Fibroblast of skin of back (primary cell): ENCODE data around the gene KCNIP4.
A peak's percentile ranks its signal among the peaks of the same experiment; 100 is the strongest.

Source experiments
- DNase-seq: peaks from one replicate; pipeline ENCODE4 v3.0.0-alpha.2; 2013

The KCNIP4 gene

GRCh38 chr4:21900211-21900610, 48.4 kb downstream of the KCNIP4 start:
- no peak for DNase-seq

DNA sequence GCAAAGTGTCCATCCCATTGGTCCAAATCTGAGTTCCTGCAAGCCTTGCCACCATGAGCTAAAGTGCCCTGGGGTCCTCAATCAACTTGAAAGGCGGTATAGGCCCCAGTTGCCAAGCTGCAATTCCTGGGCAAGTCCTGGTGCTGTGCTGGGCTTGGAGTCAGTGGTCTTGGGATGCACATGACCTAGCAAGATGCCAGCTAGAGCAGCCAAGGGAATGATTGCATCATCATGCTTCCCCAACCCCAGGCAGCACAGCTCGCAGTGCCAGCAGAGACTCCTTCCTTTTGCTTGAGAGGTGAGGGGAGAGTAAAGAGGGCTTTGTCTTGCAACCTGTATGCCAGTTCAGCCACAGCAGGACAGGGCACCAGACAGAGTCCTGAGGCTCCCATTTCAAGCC, 50.5 kb downstream of the KCNIP4 start:
- no peak for DNase-seq

GRCh38 chr4:21896767-21897166, 51.8 kb downstream of the KCNIP4 start:
- DNase-seq, result no peak

DNA sequence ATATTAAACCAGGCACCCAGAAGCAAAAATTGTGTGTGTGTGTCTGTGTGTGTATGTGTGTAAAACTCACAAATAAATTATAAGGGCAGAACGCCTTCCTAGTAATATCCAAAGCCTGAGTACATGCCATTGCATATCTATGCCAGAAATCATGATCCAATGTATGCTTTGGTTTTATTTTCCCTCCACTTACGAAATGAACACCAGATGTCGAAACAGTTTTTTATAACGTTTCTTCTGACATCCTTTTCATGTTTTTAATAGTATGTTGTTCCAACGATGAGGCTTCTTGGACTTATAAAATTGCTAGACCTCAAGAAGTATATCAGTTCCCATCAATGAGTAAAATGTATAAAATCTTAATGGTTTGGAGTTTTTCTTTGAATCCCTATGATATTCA, 55.4 kb downstream of the KCNIP4 start:
- DNase-seq, result no peak

GRCh38 chr4:21890231-21890630, 58.3 kb downstream of the KCNIP4 start:
- peak; percentile 60 for DNase-seq

DNA sequence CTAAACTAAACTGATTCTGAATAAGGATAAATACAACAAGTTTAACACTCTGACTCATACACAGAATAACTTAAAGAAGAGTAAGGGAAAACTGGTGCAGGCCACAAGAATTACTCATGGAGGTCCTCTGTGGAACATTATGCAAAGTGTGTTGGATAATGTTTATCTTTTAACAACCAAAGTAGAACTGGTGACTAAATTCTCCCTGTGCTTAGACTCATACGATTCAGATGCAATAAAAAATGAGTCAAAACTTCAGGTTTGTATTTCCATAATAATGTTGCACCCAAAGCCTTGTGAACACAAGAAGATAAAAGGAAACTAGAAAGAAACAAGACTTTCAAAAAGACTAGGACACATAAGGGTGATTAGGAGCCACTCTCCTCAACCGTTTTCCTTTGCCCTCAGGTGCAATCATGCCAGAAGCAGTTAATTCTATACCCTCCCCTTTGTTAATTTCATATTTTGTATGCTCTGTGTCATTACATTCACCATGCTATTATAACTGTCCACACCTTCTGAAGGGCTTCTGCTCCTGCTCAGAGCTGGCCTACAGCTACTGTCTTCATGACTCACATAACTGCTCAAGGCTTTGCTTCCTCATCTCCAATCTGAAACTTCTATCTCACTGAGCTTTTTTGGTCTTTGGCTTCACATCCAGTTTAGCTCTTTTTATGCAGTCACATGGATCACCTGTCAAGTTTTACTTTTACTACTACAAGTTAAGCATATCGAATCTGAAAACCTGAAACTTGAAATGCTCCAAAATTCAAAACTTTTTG, 60.2 kb downstream of the KCNIP4 start:
- peak; percentile 95 for DNase-seq

- DNase-seq, result no peak
Measured at GRCh38 chr4:21887481-21887880, 61.1 kb downstream of the KCNIP4 start.

GRCh38 chr4:21885770-21886169, 62.8 kb downstream of the KCNIP4 start:
- peak; percentile 60 for DNase-seq

DNA sequence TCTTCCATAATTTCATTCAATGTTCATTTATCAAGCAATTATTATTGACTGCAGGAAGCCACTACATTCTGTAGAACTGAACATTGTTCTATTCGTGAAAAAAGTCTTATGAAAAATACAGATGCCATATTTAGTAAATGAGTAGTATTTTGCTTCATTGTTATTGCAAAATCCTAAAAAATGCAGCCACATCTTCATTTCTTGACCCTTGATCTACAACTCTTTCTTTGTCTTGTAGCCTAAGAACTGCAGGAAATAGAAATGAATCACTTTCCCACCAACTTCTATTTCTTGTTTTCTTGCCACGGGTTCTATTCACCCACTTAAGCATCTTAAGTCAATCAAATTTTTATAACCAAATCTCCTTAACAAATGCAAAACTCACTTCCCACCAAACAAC, 63.3 kb downstream of the KCNIP4 start:
- DNase-seq, result peak; percentile 61

GRCh38 chr4:21884615-21885014, 64.0 kb downstream of the KCNIP4 start:
- DNase-seq, result no peak

DNA sequence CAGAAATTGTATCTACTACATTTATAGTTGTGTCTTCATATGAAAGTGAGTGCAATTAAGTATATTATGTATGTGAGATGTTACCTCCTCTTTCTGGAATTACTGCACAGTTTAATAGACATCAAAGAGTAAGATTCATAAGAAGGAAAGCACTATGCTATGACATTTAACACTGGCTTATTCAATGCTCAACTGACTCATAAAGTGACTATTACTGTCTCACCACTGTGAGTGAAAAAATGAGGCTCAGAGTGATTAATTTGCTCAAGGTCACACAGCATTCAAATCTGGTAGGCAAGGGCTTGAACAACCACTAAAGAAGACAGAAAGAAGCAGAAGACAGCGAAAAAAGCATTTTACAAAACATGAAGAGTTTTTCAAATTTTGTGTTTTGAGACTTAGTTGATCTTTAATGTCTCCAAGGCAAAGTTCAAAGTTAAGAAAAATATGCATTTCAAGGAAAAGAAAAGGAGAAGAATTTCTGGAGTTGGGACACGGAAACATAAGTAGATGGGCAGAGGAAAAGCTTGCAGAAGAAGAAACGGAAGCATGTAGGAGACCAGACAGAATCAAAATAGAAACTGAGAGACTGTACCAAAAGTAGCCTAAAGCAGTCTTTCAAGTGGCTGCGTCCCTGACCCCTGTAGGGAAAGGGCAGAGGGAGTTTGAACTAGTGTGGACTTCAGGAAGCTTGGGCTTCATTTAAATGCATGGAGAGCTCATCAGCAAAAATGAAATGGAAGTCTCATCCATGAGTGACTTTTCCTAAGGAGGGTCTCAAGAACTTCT, 66.3 kb downstream of the KCNIP4 start:
- no peak for DNase-seq

GRCh38 chr4:21879187-21879586, 69.4 kb downstream of the KCNIP4 start:
- no peak for DNase-seq

GRCh38 chr4:21876711-21877110, 71.9 kb downstream of the KCNIP4 start:
- DNase-seq, result no peak

DNA sequence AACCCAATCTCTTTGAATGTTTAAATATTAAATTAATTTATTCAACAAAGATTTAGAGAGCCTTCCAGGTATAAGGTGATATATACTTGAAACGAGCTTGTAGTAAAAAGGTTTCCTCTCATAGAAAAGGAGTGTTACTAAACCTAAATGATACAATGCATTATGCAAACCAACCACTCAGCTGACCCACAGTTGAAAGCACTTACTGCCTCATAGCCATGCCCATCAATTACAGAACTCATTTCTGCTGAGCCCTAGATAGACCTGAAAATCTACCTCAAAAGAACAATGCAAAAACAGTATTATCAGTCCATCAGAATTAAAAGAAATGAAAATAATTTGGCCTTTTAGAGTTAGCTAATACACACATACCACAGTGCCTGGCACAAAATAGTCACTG, 75.4 kb downstream of the KCNIP4 start:
- no peak for DNase-seq

- DNase-seq, result no peak
Measured at GRCh38 chr4:21872101-21872500, 76.5 kb downstream of the KCNIP4 start.

GRCh38 chr4:21869978-21870745, 78.4 kb downstream of the KCNIP4 start:
- no peak for DNase-seq

- no peak for DNase-seq
Measured at GRCh38 chr4:21864686-21865085, 83.9 kb downstream of the KCNIP4 start.

- DNase-seq, result no peak
Measured at GRCh38 chr4:21862917-21863316, 85.7 kb downstream of the KCNIP4 start.

GRCh38 chr4:21858971-21859370, 89.6 kb downstream of the KCNIP4 start:
- DNase-seq, result no peak

GRCh38 chr4:21856754-21857153, 91.8 kb downstream of the KCNIP4 start:
- no peak for DNase-seq

- no peak for DNase-seq
Measured at GRCh38 chr4:21856301-21856700, 92.3 kb downstream of the KCNIP4 start.

- DNase-seq, result no peak
Measured at GRCh38 chr4:21849077-21849476, 99.5 kb downstream of the KCNIP4 start.

GRCh38 chr4:21848021-21848420, 100.6 kb downstream of the KCNIP4 start:
- DNase-seq, result no peak
